ENCODE data around the gene MAPK7. TPM values are rescaled to one million over a fixed set of nuclear protein-coding genes. Genes with fewer than 3 reads are reported as not detected.

Gene MAPK7
- total RNA-seq, 1 donor from 2014 or later: 146 TPM

DNA sequence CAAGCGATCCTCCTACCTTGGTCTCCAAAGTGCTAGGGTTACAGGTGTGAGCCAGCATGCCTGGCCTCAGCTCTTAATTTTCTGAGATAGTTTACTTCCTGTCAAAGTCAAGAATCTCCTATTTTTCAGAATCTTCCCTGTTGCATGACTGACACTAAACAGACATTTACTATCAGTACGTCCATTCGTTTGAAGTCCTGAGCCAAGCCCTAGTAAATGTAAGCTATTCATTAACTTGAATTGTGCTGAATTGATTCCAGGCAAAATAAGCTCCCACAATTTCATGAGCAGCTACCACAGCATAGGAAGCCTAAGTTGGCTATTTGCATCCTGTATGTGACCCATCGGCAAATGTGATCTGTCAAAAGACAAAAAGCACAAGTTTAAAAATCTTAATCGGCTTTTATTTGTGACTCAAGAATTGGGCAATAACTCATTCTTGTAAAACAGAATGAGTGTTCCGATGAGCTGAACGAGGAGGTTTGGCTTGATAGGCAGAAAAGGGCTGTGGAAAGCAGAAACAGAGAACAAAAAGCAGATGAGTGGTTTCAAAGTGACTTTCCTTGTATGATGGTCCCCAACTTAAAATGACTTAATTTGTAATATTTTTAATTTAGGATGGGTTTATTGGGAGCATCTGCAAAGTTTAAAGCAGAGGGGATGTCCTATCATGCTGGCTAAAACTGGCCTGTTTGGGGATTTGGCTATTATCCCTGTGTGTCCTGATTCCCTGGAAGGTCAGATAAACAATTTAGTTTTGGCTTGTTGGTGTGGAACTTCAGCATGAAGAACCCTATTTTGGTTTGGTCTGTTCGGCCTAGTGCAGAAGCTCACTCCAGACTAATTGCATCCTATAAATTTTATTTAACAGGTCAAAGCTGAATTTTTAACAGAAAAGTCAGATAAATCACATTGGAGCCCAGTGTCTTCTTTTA is 46.9 kb downstream of the MAPK7 start:
- Histone ChIP-seq H3K4me3 (no peak overlapping the region), H3K27ac (no peak overlapping the region), H3K9me3 (no peaks in the 10 kb centered on the region), H3K4me1 (no peaks in the 10 kb centered on the region), H3K27me3 (no peaks in the 10 kb centered on the region), H3K36me3 (no peaks in the 10 kb centered on the region)
- peak in 1 of 2 donors; percentile 12 for DNase-seq (ENCODE audit: low spot score in 2 of 2)
- intact Hi-C loops (cut with DNase I): no loop called here
- TF ChIP-seq, protein P1, sequence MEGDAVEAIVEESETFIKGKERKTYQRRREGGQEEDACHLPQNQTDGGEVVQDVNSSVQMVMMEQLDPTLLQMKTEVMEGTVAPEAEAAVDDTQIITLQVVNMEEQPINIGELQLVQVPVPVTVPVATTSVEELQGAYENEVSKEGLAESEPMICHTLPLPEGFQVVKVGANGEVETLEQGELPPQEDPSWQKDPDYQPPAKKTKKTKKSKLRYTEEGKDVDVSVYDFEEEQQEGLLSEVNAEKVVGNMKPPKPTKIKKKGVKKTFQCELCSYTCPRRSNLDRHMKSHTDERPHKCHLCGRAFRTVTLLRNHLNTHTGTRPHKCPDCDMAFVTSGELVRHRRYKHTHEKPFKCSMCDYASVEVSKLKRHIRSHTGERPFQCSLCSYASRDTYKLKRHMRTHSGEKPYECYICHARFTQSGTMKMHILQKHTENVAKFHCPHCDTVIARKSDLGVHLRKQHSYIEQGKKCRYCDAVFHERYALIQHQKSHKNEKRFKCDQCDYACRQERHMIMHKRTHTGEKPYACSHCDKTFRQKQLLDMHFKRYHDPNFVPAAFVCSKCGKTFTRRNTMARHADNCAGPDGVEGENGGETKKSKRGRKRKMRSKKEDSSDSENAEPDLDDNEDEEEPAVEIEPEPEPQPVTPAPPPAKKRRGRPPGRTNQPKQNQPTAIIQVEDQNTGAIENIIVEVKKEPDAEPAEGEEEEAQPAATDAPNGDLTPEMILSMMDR (IDR thresholded peaks at IDR 0.05): no peak

DNA sequence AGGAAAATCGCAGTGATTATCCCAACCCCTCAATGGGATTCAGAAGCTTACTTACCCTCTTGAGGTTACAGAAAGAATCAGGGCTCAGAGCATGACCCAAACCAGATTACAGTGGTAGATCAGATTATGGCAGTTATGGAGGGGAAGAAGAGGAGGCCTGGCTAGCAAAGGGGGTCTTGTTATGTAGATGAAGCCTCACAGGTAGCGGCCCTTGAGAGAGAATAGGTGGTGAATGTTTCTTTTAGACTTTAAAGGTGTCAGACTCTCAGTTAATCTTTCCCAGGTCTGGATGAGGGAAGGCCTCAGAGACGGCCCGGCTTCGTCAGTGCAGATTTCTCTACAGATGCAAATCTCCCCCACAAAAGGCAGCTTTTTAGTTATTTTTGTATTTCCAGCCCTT is 48.3 kb downstream of the MAPK7 start:
- Histone ChIP-seq H3K9me3 (no peaks in the 10 kb centered on the region), H3K27me3 (no peaks in the 10 kb centered on the region), H3K36me3 (no peaks in the 10 kb centered on the region), H3K4me1 (no peaks in the 10 kb centered on the region), H3K27ac (no peak overlapping the region), H3K4me3 (no peak overlapping the region)
- TF ChIP-seq, protein P1 (IDR thresholded peaks at IDR 0.05): no peak
- DNase-seq (ENCODE audit: low spot score in 2 of 2): peak in 1 of 2 donors; percentile 22
- intact Hi-C loops (cut with DNase I): no loop called here

DNA sequence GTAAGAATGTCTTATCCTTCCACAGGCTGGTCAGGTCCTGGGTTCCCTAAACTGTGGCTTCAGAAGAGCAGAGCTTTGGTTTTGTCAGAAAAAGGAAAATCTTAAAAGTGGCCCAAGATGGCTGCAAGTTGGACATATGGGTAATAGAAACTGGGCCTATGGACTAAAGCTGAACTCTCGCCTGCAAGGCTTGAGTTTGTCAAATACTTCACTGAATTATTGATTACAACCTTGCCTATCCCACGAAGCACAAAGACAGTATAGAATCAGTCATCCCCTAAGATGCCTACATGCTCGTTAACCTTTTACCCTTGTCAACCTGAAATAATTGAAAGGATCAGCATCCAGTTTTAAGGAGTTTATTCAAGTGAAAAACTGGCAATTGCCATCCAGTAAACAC is 53.4 kb downstream of the MAPK7 start:
- Histone ChIP-seq H3K4me1 (no peaks in the 10 kb centered on the region), H3K9me3 (no peaks in the 10 kb centered on the region), H3K4me3 (no peak overlapping the region), H3K27ac (no peak overlapping the region), H3K36me3 (no peaks in the 10 kb centered on the region), H3K27me3 (no peaks in the 10 kb centered on the region)
- intact Hi-C loops (cut with DNase I): no loop called here
- TF ChIP-seq, protein P1 (IDR thresholded peaks at IDR 0.05): no peak
- peak in 1 of 2 donors; percentile 11 for DNase-seq (ENCODE audit: low spot score in 2 of 2)

Other genes with a start within 250 kb of the MAPK7 start
- gene EPN2, start 141.1 kb upstream of the MAPK7 start, total RNA-seq: 51.0 TPM
- 49.1 TPM for gene B9D1, start 15.8 kb upstream of the MAPK7 start, total RNA-seq
- 280 TPM for gene MFAP4, start 8.7 kb downstream of the MAPK7 start, total RNA-seq
- 0.53 TPM for gene RNF112, start 32.7 kb downstream of the MAPK7 start, total RNA-seq
- 0.64 TPM for gene SLC47A1, start 155.4 kb downstream of the MAPK7 start, total RNA-seq